ENCODE measurements around the gene SHANK1.
A peak's percentile ranks its signal among the peaks of the same experiment; 100 is the strongest.

Gene SHANK1

DNA sequence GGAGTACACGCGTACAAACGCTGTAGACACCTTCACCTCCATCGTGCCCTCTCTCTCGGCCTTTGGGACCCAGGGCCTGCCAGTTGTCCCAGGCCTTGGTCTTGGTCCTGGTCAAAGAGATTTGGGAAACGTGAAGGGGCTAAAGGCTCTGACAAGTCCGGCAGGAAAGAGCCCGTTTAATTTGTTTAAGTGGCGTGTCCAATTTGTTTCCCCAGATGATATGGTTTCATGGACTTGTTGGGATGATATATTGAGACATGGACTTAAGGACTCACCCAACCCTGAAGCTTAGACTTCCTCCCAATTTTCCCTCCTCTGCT lies 6.3 kb upstream of the SHANK1 start:
- no peak for DNase-seq

DNA sequence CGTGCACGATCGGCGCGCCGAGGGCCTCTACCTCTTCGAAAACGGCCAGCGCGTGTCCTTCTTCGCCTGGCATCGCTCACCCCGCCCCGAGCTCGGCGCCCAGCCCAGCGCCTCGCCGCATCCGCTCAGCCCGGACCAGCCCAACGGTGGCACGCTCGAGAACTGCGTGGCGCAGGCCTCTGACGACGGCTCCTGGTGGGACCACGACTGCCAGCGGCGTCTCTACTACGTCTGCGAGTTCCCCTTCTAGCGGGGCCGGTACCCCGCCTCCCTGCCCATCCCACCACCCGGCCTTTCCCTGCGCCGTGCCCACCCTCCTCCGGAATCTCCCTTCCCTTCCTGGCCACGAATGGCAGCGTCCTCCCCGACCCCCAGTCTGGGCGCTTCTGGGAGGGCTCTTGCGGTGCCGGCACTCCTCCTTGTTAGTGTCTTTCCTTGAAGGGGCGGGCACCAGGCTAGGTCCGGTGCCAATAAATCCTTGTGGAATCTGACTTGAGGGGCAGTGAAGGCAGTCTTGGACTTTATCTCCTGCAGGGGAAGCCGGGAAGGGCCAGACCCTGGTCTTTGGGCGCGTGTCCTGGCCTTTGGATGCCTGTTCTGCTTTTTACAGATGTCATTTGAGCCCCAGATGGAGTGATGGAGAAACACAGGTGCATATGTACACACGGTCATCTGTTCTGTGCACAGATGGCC lies 5.8 kb upstream of the SHANK1 start:
- peak in 1 of 2 experiments; percentile 64 for DNase-seq

DNA sequence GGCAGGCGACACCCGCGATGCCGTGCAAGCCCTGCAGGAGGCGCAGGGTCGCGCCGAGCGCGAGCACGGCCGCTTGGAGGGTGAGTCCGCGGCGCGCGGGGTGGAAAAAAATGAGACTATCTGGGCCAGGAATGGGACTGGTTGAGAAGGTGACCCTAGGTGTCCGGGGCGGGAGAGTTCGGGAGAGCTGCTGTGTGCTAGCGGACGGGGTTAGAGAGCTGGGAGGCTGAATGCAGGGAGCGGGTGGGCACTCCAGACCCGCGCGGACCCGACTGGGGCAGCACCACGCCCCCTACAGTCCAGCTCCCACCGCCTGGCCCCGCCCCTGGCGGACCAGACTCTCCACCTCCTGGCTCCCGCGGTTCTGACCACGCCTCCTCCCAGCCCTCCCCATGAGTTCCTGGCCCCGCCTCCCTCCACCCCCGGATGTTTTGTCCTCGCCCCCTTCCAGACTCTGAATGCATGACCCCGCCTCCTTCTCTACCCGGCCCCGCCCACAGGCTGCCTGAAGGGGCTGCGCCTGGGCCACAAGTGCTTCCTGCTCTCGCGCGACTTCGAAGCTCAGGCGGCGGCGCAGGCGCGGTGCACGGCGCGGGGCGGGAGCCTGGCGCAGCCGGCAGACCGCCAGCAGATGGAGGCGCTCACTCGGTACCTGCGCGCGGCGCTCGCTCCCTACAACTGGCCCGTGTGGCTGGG lies 5.1 kb upstream of the SHANK1 start:
- DNase-seq, result peak; percentile 97

DNA sequence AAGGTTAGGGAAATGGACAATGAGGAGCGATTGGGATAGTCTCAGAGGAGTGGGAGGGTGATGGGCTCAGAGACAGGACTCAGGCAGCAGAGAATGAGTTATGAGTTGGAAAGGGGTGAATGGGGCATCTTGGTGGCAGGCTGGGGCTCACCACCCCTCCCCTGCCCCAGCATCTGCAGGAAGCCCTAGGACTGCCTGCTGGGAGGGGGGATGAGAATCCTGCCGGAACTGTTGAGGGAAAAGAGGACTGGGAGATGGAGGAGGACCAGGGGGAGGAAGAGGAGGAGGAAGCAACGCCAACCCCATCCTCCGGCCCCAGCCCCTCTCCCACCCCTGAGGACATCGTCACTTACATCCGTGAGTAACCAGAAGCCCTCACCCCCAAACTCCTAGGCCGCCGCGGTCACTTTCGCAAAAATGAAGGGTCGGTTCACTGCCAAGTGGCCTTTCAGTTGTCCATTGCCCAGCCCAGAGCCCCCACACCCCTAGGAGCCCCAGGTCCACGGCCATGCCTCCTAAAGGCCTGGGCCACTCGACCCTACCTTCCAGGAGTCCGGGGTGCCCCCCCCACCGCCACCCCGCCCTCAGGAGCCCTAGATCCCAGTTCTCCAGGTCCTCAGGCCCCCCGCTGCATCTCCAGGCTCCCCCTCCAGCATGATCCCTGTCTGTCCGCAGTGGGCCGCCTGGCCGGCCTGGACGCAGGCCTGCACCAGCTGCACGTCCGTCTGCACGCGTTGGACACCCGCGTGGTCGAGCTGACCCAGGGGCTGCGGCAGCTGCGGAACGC lies 4.3 kb upstream of the SHANK1 start:
- no peak for DNase-seq

DNA sequence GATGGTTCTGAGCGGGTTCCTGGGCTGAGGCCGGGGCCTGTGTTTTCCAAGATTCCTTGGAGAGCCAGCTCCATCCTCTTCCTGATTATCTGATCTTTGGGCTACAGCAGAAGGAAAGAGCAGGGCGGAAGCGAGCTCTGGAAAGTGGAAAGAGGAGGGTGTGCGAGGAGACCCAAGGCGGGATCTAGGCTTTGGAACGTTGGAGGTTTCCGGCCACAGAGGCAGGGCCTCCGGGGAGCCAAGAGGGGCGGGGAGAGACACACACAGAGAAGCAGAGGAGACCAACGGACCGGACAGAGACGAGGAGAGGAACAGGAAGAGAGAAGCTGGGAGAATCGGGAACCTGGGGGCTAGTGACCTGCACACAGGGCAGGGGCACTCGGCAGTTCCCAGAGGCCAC lies 3.5 kb upstream of the SHANK1 start, which contains the start of gene CLEC11A:
Gene CLEC11A (plus strand): TSS at position 296 of the 400 bp plus-strand sequence. CDS start 162 bp downstream, outside the sequence.
- no peak for DNase-seq

DNA sequence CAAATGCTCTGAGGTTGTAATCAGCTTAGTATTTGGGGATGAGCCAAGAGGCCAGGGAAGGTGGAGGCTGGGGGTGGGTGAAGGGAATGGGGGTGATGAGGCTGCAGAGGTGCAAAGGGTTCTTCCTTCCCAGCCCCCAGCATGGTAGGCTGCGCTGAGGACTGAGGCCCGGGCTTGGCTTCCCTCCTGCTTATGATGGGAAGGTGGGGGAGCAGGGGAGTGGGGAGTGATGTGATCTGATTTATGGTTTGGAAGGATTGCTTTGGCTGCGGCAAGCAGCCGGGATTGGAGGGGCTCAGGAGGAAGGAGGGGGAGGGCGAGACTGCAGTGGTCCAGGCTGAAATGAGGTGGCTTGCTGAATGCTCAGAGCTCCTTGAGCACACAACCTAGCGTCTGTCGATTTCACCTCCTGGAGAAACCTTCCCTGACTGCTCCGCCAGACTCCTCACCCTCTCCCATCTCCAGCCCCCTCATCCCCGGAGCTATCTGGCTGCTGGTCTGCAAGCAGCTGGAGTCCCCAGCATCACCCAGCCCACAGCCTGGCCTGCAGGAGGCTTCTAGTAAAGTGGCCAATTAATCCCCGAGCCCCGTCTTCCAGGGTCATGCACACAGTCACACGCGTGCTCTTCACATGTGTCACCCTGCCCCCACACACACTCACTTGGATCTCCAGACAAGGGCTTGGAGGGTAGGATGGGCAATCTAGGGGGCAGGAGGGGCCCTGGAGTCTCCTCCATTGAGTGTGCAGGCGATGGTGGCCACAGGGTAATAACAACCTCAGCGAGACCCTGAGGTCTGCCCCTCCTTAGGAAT lies 2.8 kb upstream of the SHANK1 start:
- no peak for DNase-seq

DNA sequence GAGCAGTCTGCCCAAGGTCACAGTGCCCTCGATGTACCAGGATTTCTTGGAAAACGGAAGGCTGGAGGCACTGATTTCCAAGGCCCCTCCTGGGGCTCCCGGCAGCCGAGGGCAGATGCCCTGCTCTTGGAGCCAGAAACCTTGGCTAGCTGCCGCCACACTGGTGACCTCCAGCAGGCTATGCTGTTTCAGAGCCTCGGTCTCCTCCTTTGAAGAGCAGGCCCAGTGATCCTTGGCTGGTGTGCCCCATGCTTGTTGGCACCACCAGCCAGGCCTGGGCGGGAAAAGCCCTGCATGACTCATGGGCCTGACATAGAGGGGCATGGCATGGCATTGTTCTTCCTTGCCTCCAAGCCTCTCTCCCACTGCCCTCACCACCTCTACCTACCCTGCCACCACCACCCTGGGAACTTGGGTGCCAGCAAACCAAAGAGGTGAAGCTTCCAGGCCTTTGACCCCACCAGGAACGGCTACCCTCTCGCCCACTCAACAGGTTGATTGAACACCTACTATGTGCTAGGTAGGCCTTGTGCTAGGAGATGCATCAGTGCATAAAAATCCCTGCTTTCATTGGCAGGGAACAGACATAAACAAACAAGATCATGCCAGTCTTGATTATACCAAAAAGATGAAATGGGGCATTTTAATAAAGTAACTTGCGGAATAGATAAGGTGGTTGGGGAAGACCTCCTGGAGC lies 2.0 kb upstream of the SHANK1 start:
- no peak for DNase-seq

DNA sequence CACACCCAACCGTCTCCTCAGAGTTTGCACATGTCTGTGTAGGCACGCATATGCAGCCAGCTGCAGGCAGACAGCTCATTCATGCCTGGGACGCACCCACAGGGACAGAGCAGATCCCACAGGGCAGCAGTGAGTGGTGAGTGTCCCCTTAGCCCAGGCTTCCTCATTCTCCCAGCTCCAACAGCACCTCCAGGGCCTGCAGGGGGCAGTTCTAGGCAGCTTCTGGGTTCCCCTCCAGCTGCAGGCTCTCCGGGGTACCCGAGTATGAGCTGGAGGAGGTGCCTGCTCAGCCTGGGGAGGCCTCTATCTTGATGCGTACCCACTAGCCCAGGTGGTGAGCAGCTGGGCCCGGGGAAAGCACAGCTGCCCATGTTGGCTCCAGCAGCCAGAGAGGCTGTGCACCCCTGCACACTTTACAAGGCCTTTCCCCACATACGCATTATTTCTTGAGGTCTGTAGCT lies 1.3 kb upstream of the SHANK1 start:
- no peak for DNase-seq

DNA sequence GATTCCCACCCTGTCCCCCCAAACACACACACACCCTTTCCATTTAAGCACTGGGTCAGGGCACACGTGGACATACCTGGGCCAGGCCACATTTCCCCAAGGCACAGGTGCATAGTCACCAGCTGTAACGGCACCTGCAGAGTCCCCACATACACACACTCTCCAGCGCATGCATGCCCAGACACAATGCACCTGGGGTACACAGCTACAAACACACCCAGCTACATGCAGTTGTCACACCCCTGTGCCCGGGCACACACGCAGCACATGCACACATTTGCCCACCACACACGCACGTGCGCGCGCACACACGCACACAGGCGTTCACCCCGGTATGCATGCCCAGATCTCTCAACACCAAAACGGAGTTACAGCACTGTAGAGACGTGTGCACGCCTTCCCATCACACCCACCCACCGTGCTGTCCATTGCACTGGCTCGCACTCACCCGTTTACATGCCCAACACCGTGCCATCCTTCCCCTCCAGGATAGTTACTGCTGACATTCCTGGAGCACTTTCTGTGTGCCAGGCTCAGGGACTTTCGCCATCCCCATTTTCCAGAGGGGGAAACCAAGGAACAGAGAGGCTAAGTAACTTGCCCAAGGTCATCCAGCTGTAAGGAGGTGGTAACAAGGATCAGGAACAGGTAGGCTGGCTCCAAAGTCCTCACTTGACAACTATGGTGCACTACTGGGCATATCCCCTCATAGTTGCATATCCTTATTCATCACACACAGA lies 749 bp upstream of the SHANK1 start:
- no peak for DNase-seq

DNA sequence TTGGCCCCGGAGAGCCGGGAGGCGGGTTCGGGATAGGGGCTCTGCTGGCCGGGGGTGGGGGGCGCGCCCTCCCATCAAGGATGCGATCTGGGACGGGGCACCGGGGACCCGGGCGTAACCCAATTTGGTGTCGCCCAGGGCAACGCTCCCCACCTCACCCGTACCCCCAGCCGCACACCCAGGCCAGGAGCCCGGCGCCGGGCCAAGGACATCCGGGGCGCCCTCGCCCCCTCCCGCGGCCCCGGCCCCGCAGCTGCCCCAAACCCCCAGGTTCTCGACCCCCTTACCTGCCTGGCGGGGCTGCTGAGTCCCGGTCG lies 525 bp downstream of the SHANK1 start:
- DNase-seq, result no peak

DNA sequence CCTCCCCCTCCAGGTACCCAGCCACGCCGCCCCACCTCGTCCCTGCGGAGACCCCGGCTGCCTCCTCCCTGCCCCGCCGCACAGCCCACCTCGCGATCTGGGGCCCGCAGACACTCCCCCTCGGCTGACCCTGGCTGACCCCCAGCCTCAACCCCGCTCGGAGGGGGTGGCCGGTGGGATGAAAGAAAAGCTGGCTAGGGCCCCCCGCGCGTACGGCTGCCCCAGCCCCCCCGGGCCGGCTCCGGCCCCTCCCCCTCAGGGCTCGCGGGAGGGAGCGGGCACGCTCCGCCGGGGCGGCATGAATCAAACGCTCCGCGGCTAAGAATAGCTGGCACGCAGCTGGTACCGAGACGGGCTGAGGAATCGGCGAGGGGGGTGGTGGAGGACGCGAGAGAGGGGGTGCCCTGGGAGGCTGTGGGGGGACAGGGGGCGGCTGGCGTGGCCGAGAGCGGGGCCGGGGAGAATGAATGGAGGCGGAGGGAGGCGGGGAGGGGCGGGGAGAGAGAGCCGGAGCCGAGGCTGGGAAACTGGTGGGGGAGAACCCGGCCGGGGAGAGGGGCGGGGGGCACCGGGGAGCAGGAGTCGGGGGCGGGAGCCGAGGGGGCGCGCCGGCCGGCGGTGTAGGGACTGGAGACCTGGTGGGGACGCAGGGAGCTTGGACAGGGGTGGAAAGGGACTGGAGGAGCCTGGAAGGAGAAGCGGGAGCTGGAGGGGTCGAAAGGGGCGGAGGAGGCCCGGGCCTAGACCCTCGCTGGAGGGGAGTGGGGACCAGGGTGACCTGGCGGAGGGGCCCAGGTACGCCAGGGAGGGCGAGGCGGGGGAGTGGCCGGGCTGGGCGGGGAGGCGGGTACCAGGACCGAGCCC lies 1.1 kb downstream of the SHANK1 start:
- DNase-seq, result no peak

DNA sequence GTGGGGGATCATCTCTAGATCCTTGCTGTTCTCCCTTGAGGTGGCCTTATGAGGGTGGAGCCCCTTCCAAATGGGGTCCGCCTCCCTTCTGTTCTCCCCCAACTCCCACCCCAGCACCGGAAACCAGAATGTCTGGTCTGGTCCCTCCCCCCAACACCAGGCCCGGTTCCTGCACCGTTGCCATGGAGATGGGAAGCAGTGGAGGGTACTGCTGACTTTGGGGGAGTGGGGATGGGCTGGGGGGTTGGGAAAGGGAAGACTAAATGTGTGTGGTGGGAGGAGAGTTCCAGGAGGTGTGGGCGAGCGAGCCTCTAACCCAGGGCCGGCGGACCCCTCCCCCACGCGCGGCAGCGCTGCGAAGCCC lies 1.7 kb downstream of the SHANK1 start:
- DNase-seq, result no peak

DNA sequence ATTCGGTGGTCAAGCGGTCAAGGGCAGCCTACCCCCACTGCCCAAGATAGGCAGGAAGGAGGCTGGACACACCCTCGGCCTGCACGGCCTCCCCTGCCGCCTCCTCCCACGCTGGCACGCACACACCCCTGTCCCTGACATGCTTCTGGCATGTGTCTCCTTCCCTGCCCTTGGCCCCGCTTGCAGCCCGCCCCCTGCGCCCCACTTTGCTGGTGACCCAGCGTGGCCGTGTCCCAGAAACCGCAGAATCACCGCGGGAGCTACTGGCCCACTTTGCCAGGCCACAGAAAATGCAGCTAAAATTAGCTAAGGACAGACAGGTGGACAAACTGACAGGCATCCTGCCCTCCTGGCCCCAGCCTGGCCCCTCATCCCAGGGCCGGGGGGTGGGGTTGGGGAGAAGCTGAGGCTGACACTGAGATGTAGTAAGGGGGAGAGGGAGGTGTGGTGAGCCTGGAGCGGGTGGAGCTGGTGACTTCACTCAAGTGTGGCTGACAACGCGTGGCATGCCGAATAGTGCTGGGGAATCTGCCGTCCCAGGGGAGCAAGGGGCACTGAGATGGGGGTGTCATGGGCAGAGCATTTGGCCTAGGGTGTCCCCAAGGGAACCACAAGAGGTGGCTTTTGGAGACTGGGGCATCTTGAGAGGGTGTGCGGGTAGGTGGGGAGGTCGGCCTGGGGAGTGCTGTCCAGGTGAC lies 2.4 kb downstream of the SHANK1 start:
- no peak for DNase-seq

DNA sequence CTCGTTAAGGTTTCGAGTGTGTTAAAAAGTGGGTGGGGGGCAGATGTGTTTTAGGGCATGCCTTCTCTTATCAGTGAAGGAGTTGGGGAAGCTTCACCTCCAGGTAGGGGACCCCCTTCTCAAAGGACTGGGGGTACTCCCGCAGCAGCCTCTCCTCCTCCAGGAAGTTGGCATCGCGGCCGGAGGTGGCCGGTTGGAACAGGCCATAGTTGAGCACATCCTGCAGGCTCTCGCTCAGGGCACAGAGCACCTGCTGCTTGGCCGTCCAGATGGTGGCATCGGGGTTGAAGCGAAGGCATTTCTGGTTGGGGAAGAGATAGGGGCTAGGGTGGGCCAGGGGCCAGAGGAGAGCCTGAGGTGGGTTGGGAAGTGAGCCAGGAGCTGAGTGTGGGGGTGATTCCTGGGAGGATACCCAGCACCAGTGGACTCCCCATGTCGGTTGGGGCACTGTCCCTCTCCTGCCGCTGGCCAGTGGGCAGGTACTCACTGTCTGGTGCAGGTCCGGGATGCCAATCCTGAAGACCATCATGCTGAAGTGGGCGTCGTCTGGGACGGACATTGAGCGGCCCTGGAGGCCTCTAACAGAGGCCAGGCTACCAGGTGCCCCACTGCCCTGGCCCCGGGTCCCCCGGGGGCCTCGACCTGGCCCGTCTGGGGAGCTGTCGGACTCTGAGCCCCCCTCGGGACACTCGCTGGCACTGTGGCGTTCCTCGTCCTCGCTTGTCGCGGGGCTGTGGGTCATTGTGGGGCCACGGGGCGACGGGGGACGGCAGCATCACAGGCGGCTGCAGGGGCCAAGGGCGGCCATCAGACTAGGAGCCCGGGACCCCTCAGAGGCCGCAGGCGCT lies 3.2 kb downstream of the SHANK1 start:
- no peak for DNase-seq

DNA sequence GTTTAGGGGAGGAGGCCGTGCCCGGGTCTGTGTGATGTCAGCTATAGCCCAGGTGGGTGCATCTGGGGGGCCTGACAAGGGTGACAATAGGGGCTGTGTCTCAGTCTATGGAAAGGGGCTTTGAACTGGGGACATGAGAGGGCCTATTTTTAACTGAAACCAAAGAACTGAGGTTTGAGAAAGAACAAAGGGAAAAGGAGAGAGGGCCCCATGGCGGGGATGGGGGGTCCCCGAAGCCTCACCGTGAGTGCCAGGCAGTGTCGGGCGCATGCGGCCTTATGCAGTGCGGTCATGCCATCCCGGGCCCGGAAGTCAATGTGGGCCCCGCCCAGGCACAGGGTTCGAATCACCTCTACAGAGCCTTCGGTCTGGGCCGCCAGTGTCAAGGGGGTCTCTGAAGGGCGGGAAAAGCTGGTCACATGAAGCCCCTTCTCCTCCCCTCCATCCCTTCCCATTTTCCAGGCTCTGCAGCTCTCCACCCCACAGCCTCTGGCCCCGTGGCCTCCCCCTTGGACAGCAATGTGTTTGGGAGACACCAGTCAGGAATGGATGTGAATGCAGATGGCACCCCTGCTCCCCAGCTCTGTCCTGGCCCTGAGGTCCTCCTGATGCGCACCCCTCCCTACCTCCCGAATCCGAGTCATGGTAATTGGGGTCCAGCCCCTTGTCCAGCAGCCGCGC lies 5.9 kb downstream of the SHANK1 start:
- DNase-seq, result no peak

DNA sequence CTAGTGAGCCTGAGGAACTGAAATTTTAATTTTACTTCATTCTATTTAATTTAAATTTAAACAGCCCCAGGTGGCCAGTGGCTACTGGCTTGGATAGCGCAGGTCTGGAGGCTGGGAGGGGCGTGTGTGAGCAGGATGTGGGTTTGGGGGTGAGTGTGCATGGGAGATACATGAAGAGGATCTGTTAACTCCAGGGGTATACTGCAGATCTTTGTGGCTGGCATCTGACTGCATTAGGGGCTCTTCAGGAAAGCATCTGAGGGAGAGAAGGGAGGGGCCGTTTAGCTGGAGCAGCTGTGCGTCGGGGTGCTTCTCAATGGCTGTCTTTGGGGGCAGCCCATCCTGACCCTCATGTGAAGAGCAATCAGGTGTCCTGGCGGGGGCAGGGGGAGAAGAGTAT lies 6.8 kb downstream of the SHANK1 start:
- DNase-seq, result no peak

DNA sequence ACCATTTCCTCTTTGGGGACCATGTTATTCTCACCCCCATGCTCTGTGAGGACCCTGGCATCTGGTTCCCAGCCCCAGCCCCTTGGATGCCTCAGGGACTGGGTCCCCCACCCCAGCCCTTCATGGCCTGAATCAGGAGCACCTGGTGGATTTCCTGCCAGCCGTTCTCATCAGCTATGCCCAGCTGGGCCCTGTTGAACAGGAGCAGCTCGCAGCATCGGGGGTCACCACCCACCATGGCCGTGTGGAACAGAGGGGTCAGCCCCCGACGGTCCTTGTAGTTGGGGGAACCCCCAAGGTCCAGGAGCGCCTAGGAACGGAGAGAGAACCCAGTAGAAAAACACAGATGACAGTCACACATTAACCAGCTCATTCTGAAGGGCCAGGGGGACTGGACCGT lies 7.8 kb downstream of the SHANK1 start:
- DNase-seq, result no peak

DNA sequence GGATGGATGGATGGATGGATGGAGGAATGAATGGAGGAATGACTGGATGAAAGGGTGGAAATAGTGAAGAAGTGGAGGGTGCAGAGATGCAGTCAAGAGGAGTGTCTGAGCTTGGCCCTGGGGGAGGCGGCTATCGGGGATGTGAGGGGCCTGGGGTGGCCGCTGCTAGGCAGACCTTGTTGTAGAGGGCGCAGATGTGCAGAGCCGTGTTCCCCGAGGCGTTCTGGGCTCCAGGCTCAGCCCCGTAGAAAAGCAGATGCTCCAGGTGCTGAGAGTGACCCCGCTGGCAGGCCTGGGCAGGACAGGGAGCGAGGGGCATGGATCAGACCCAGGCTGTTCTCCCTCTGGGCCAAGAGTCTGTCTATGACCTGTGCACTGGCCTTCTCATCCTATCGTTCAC lies 8.4 kb downstream of the SHANK1 start:
- DNase-seq, result no peak

DNA sequence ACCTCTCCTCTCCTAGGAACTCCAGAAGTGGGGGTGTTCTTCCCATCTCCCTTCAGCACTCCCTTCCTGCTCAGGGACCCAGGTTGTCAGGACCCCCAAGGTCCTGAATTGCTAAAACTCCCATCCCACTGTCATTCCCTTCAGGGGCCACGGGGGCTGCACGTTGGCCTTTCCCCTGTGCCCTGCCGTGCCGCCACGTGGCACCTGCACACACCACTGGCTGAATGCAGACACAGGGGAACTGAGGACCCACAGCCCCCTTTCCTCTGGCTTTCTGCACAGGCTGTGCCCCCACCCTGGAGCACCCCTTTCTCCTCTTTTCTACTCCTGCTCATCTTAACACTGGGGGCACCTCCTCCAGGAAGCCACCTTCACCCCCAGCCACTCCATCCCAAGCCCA lies 9.0 kb downstream of the SHANK1 start:
- DNase-seq, result no peak
